Measurements from ENCODE around the gene ATOH8. TPM values are rescaled to one million over a fixed set of nuclear protein-coding genes. Genes with fewer than 3 reads are reported as not detected.

The ATOH8 gene
- total RNA-seq, 1 donor from 2014 or later: 15.7 TPM

- DNase-seq: no peak
Measured at GRCh38 chr2:85770786-85771409, 17.1 kb downstream of the ATOH8 start.

GRCh38 chr2:85771486-85771885 lies 17.7 kb downstream of the ATOH8 start:
- no peak for DNase-seq

DNA sequence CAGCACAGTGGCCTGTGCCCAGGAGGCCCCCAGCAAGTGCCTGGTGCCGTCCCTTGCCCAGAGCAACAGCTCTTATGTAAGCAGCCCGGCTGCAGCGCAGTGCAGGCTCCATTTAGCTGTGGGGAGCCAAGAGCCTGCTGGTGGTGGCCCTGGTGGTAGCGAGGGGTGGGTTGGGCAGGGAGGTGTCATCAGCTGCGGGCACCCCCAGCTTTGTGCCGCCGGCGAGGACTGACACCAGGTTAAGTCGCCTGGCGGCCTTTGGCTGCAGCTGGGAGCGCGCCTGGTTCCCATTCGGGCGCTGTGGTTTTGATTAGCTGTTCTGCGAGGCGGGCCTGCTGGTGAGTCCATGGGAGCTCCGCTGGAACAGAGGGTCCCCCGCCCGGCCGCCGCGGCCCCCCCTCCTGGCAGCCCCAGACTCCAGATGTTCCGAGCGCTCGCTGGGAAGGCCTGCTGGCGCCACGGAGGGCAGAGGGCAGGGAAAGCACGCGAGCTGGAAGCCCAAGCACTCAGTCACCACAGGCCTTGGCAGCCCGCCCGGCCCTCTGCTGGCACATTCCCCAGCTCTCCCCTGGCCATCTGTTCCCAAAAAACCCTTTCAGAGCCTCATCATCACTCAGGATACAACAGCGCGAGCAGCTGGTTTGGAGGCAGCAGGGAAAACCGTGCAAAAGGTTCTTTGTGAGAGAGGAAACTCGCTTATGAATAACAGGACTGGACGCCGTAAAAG lies 18.4 kb downstream of the ATOH8 start:
- peak; percentile 100 for DNase-seq

DNA sequence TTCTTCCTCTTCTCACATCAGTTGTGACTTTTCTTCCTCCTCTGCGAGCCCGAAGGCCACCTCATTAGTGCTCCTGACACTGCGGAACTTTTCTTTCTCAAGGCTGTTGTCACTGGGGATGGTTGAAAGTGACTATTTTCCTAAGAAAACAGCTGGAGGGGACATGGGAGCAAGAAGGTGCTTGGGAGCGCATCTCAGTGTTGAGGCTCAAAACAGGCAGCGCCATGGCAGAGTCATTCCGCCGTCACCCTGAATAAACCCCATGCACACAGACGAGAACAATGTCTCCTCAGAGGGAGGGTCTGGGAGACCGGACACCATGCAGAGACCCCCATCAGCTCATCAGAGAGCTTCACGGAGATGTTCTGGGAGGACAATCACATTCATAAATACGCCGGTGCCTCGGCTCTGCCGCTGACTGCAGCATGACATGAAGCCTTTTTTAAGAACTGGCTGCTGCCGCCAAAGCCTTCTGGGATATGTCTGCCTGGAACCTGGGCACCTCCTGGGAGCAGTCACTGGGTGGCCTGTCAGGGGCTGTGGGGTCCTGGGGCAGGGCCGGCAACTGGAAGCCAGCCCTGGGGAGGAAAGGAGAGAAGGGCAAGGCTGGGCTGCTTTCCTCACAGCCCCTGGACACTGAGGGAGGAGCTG lies 19.2 kb downstream of the ATOH8 start:
- DNase-seq: no peak

DNA sequence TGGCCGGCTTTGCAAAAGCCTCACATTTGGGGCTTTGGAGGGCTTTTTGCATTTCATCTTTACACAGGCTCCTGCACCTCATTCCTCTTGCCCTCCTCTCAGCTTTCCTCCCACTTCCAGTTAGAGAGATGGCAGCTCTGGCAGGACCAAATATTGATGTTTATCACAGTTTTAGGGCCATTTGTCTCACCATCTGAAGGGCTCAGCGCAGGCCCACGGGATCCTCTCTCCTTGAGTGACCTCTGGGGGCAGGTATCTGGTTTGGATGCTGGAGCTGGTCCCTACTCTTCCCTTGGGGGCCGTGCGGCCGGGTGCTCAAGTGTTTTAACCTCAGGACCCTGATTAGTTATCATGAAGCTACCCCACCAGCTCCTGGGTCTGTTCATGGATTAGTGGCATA lies 19.9 kb downstream of the ATOH8 start:
- no peak for DNase-seq

- DNase-seq: peak; percentile 62
Measured at GRCh38 chr2:85774126-85774978, 20.6 kb downstream of the ATOH8 start.

DNA sequence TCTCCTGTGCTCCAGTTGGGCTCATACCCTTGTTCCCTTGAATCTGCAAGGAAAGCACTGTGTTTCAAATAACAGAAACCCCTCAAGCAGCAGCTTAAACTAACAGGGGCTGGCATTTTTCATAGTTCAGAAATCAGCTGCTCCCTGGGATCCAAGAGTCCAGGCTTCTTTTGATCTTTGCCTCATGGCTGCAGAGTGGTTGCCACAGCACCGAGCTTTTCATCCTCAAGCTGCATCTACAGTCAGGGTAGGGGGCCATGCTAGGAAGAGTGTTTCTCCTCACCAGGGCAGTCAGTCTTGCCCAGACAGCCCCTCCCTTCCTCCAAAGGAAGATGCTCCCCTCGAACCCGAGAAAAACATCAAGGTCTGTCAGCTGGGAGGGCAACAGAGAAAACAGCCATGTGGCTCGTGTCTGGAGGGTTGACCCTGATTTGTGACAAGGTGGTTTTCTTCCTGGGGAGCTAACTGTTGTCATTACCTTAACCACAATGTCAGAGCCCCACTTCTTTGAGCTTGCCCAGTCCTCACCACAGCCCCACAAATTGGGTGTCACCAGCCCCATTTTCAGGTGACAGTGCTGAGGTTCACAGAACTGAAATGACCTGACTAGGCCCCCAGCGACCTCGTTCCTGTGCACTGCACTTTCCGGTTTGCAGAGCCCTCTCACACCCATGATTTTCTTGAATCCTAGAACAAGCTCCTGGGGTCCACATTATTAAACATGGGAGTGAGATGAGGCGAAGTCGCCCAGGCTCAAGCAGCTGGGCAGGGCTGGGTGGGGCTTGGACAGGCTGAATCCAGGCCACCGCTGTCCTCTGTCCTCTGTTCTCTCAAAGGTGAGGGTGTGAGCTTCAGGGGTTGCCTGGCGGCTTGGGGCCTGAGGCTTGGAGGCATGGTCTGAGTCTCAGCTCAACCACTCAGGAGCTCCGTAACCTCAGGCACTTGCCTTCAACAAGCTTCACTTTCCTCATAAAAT lies 21.9 kb downstream of the ATOH8 start:
- no peak for DNase-seq

- no peak for DNase-seq
Measured at GRCh38 chr2:85776672-85777071, 22.9 kb downstream of the ATOH8 start.

GRCh38 chr2:85777441-85777861 lies 23.7 kb downstream of the ATOH8 start:
- DNase-seq: peak; percentile 60

- DNase-seq: no peak
Measured at GRCh38 chr2:85778646-85779379, 25.0 kb downstream of the ATOH8 start.

GRCh38 chr2:85779641-85780315 lies 26.0 kb downstream of the ATOH8 start:
- no peak for DNase-seq

GRCh38 chr2:85780316-85781012 lies 26.7 kb downstream of the ATOH8 start:
- no peak for DNase-seq

- no peak for DNase-seq
Measured at GRCh38 chr2:85781013-85781332, 27.2 kb downstream of the ATOH8 start.

DNA sequence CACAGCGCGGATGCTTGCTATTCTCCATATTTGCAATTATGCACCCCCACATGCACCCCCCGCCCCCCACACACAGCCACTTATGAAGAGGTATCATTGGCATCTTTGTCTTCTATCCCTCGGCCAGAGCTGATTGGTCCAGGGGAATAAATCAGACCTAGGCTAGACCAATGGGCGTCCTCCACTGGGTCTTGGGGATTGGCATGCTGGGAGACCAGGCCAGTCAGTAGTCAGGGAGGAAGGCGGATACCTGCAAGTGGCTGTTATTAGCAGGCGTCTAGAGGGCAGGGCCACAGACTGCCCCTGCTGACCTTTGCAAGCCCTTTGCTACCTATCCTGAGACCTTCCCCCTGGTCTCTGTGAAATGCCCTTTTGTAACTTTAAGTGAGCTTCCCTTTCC lies 30.0 kb downstream of the ATOH8 start:
- no peak for DNase-seq

GRCh38 chr2:85784474-85784986 lies 30.7 kb downstream of the ATOH8 start:
- DNase-seq: no peak

GRCh38 chr2:85785027-85785822 lies 31.4 kb downstream of the ATOH8 start:
- peak; percentile 75 for DNase-seq

GRCh38 chr2:85785871-85786270 lies 32.1 kb downstream of the ATOH8 start:
- no peak for DNase-seq

DNA sequence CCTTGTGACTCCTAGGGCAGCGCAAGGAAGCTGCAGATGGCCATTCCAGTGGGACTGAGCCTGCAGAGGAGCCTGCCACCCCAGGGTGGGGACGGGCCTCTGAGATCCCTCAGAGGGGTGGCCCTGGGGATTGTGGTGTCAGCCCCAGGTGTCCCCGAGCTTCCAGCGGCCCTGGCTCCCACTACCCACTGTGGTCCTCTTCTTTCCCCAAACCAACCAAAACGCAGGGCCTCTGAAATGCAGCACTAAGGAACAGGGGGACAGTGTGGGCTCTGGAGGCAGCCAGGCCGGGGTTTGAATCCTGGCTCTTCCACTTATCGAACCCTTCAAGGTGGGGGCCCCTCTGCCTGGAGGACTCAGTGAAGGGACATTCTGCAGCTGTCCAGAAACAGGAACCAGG lies 32.7 kb downstream of the ATOH8 start:
- DNase-seq: no peak
